PC-3 (cell line): ENCODE measurements around the gene KRT3.

Experiments used
- EZH2 ChIP-seq: fragments of 300-600 bp; sonication (generic); IDR thresholded peaks from one replicate; pipeline ENCODE4 v1.6.1; 2017; ENCODE audit warnings: antibody characterized with exemption, mild to moderate bottlenecking, low read length; ENCODE audit not compliant: unreplicated experiment
- EZH2phosphoT487 ChIP-seq: fragments of 300-600 bp; sonication (generic); IDR thresholded peaks from 2 replicates; pipeline ENCODE4 v1.6.1; 2018; ENCODE audit warnings: mild to moderate bottlenecking, antibody characterized with exemption, low read length, borderline replicate concordance
- TF ChIP-seq, protein P1 (sequence below): fragments of 300-600 bp; sonication (generic); conservative IDR thresholded peaks from 2 replicates; pipeline ENCODE4 v1.5.1; 2017; ENCODE audit warnings: antibody characterized with exemption, low read depth, mild to moderate bottlenecking, low read length

DNA sequence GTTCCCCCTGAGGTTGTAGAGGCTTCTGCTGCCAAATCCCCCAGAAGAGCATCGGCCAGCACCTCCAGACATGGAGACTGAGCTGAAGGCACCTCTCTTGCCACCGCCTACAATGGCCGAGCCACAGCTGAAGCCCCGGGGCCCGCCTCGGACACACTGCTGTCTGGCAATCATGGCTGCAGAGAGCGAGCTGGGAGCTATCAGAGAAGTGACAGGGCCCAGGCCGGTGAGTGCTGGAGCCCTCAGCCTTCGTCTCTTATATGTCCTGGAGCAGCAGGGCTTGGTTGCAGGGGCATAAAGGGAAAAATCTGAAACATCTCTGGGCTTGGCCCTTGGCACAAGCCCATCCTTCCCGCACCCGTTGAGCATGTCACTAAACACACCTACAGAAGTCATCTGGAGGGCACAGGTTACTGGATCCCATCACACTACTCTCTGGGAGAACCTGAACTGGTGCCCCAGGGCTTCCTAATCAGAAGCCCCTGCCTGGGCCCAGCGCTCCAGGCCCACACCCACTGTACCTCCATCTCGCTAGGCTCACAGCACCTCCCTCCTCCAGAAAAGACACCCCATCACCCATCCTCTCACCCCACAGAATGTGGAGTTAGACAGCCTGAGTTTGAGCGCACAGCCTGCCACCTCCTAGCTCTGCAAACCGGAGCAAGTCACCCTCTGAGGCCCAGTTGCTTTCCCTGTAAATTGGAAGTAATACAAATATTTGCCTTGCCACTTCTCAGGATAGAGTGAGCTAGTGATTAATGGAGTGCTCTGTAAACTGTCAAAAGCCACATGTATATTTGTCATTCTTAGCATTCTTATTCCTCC, 18.2 kb upstream of the KRT3 start, which contains the start of gene KRT4:
- TF ChIP-seq EZH2 (no peak), EZH2phosphoT487 (no peak)
- TF ChIP-seq, protein P1, sequence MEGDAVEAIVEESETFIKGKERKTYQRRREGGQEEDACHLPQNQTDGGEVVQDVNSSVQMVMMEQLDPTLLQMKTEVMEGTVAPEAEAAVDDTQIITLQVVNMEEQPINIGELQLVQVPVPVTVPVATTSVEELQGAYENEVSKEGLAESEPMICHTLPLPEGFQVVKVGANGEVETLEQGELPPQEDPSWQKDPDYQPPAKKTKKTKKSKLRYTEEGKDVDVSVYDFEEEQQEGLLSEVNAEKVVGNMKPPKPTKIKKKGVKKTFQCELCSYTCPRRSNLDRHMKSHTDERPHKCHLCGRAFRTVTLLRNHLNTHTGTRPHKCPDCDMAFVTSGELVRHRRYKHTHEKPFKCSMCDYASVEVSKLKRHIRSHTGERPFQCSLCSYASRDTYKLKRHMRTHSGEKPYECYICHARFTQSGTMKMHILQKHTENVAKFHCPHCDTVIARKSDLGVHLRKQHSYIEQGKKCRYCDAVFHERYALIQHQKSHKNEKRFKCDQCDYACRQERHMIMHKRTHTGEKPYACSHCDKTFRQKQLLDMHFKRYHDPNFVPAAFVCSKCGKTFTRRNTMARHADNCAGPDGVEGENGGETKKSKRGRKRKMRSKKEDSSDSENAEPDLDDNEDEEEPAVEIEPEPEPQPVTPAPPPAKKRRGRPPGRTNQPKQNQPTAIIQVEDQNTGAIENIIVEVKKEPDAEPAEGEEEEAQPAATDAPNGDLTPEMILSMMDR: no peak
